Measurements from ENCODE around the gene FKBP15. TPM values are rescaled to one million over a fixed set of nuclear protein-coding genes. Genes with fewer than 3 reads are reported as not detected.

FKBP15 gene
- total and polyA plus RNA-seq, 2 of the 13 experiments (the other 11 are each of a cell fraction or from before 2014, with no cell fraction given): 12.3 to 18.6 TPM

GRCh38 chr9:113150670-113151611, 70.1 kb downstream of the FKBP15 start, which contains the start of gene SLC31A2 (continued):
- no peak for TF ChIP-seq ZNF558 (CRISPR knock-in tag; IDR thresholded peaks at IDR 0.05; ENCODE audit: borderline replicate concordance)
- TF ChIP-seq IRF2 (CRISPR knock-in tag; IDR thresholded peaks at IDR 0.05): 0 out of 2 replicates have a peak, but pooled peaks have one; percentile 24
- TF ChIP-seq MIER3 (CRISPR knock-in tag; IDR thresholded peaks at IDR 0.05; ENCODE audit: borderline replicate concordance): peak; percentile 34; the same call in 1 of the 2 replicates
- no peak for TF ChIP-seq HNF4G (IDR thresholded peaks at IDR 0.05; ENCODE audit: borderline replicate concordance, low read depth, low read length)
- TF ChIP-seq HNF4G (CRISPR knock-in tag; IDR thresholded peaks at IDR 0.05; ENCODE audit: borderline replicate concordance, low read depth): 0 out of 2 replicates have a peak, but pooled peaks have one; percentile 45
- TF ChIP-seq MED8 (CRISPR knock-in tag; IDR thresholded peaks at IDR 0.05; ENCODE audit: insufficient replicate concordance): peak; percentile 29
- TF ChIP-seq RNF2 (conservative IDR thresholded peaks at IDR 0.05; ENCODE audit: low read depth): no peak
- TF ChIP-seq, protein P1, sequence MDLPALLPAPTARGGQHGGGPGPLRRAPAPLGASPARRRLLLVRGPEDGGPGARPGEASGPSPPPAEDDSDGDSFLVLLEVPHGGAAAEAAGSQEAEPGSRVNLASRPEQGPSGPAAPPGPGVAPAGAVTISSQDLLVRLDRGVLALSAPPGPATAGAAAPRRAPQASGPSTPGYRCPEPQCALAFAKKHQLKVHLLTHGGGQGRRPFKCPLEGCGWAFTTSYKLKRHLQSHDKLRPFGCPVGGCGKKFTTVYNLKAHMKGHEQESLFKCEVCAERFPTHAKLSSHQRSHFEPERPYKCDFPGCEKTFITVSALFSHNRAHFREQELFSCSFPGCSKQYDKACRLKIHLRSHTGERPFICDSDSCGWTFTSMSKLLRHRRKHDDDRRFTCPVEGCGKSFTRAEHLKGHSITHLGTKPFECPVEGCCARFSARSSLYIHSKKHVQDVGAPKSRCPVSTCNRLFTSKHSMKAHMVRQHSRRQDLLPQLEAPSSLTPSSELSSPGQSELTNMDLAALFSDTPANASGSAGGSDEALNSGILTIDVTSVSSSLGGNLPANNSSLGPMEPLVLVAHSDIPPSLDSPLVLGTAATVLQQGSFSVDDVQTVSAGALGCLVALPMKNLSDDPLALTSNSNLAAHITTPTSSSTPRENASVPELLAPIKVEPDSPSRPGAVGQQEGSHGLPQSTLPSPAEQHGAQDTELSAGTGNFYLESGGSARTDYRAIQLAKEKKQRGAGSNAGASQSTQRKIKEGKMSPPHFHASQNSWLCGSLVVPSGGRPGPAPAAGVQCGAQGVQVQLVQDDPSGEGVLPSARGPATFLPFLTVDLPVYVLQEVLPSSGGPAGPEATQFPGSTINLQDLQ (CRISPR knock-in tag; IDR thresholded peaks at IDR 0.05): no peak
- no peak for TF ChIP-seq LCORL (IDR thresholded peaks at IDR 0.05)
- 0 out of 2 replicates have a peak, but pooled peaks have one; percentile 15 for TF ChIP-seq LCORL (CRISPR knock-in tag; IDR thresholded peaks at IDR 0.05)
- TF ChIP-seq ZNF414 (CRISPR knock-in tag; IDR thresholded peaks at IDR 0.05): no peak
- TF ChIP-seq, protein P2, sequence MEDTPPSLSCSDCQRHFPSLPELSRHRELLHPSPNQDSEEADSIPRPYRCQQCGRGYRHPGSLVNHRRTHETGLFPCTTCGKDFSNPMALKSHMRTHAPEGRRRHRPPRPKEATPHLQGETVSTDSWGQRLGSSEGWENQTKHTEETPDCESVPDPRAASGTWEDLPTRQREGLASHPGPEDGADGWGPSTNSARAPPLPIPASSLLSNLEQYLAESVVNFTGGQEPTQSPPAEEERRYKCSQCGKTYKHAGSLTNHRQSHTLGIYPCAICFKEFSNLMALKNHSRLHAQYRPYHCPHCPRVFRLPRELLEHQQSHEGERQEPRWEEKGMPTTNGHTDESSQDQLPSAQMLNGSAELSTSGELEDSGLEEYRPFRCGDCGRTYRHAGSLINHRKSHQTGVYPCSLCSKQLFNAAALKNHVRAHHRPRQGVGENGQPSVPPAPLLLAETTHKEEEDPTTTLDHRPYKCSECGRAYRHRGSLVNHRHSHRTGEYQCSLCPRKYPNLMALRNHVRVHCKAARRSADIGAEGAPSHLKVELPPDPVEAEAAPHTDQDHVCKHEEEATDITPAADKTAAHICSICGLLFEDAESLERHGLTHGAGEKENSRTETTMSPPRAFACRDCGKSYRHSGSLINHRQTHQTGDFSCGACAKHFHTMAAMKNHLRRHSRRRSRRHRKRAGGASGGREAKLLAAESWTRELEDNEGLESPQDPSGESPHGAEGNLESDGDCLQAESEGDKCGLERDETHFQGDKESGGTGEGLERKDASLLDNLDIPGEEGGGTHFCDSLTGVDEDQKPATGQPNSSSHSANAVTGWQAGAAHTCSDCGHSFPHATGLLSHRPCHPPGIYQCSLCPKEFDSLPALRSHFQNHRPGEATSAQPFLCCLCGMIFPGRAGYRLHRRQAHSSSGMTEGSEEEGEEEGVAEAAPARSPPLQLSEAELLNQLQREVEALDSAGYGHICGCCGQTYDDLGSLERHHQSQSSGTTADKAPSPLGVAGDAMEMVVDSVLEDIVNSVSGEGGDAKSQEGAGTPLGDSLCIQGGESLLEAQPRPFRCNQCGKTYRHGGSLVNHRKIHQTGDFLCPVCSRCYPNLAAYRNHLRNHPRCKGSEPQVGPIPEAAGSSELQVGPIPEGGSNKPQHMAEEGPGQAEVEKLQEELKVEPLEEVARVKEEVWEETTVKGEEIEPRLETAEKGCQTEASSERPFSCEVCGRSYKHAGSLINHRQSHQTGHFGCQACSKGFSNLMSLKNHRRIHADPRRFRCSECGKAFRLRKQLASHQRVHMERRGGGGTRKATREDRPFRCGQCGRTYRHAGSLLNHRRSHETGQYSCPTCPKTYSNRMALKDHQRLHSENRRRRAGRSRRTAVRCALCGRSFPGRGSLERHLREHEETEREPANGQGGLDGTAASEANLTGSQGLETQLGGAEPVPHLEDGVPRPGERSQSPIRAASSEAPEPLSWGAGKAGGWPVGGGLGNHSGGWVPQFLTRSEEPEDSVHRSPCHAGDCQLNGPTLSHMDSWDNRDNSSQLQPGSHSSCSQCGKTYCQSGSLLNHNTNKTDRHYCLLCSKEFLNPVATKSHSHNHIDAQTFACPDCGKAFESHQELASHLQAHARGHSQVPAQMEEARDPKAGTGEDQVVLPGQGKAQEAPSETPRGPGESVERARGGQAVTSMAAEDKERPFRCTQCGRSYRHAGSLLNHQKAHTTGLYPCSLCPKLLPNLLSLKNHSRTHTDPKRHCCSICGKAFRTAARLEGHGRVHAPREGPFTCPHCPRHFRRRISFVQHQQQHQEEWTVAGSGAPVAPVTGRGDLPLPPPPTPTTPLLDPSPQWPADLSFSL (CRISPR knock-in tag; IDR thresholded peaks at IDR 0.05): no peak
- peak; percentile 69; the same call in 1 of the 2 replicates for TF ChIP-seq GATAD1 (CRISPR knock-in tag; IDR thresholded peaks at IDR 0.05)
- peak; percentile 60 for TF ChIP-seq SPEN (CRISPR knock-in tag; IDR thresholded peaks at IDR 0.05; ENCODE audit: low read depth)
- no peak for TF ChIP-seq FOXA1 (IDR thresholded peaks at IDR 0.05)
- TF ChIP-seq FOXA1 (CRISPR knock-in tag; IDR thresholded peaks at IDR 0.05): no peak
- TF ChIP-seq ZBTB2 (CRISPR knock-in tag; IDR thresholded peaks at IDR 0.05; ENCODE audit: low read depth): no peak
- peak; percentile 24; the same call in 1 of the 2 replicates for TF ChIP-seq RFXAP (CRISPR knock-in tag; IDR thresholded peaks at IDR 0.05; ENCODE audit: borderline replicate concordance)

All from HepG2 (cell line).